Measurements from ENCODE around the gene STK39. TPM values are rescaled to one million over a fixed set of nuclear protein-coding genes. Genes with fewer than 3 reads are reported as not detected.

The STK39 gene
- total RNA-seq, 1 donor from 2014 or later: 46.0 TPM

DNA sequence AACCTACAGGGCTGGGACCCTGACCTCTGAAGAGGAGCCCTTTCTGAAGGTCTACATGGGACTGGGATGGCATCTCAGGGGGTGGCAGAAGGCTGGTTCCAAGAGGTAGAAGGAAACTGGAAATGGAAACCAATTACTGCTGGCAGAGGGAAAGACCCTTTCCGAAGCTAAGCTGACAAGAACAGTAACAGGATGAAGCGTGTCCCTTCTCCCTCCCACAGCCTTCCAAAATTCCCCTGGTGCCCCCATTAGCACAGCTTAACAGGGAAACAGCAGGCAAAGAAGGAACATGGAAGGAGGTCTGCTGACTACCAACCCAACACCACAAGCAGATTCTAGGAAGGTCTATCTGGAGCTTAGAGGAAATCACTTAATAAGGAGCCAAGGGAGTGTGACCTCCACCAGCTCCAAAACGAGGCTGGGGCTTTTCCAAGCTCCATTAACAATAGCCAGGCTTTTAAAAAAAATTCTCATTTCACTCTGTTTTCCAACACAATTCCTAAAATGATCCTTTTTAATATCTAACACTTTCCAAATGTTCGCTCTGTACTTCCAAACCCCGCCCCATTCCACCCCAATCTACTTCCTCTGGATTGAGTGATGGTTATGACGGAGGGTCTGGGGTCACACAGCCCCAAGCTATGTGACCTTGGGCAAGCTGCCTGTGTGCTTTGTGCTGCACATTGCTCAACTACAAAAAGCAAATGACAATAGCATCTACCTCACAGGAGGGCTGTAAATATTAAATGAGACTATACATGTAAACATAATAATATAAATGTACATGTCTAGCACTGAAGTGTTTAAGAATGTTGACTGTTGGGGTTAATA is 55.2 kb downstream of the STK39 start:
- no peak for DNase-seq (ENCODE audit: low read depth)
- H3K4me3 ChIP-seq (ENCODE audit: low read depth, low read length): no peak overlapping the region
- TF ChIP-seq CTCF (conservative IDR thresholded peaks at IDR 0.05; ENCODE audit: low read depth, low read length): no peak

- no peak for TF ChIP-seq CTCF (conservative IDR thresholded peaks at IDR 0.05; ENCODE audit: low read depth, low read length)
- no peak overlapping the region for H3K4me3 ChIP-seq (ENCODE audit: low read depth, low read length)
- no peak for DNase-seq (ENCODE audit: low read depth)
These were observed 56.6 kb downstream of the STK39 start for GRCh38 chr2:168190590-168191336.

GRCh38 chr2:168189835-168190569 is 57.4 kb downstream of the STK39 start:
- no peak for DNase-seq (ENCODE audit: low read depth)
- H3K4me3 ChIP-seq (ENCODE audit: low read depth, low read length): no peak overlapping the region
- no peak for TF ChIP-seq CTCF (conservative IDR thresholded peaks at IDR 0.05; ENCODE audit: low read depth, low read length)

DNA sequence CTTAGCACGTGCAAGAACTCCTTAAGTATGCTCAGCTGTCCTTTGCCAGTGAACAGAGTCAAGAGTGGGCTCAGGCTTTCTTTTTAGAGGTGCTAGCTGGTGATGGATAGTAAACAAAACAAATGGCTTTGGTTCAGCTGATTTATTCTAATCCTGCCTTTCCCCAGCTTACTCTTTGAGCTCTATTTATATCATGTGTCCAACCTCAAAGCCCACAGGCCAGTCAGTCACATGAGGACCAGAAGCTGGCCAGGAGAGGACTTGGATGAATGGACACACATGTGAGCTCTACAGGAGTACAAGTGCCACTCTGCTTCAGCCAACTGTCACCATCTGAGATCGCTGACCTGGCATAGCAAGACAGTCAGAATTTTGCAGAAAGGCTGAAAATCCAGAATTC is 59.4 kb downstream of the STK39 start:
- DNase-seq (ENCODE audit: low read depth): no peak
- no peak overlapping the region for H3K4me3 ChIP-seq (ENCODE audit: low read depth, low read length)
- TF ChIP-seq CTCF (conservative IDR thresholded peaks at IDR 0.05; ENCODE audit: low read depth, low read length): no peak

- no peak for DNase-seq (ENCODE audit: low read depth)
- no peak for TF ChIP-seq CTCF (conservative IDR thresholded peaks at IDR 0.05; ENCODE audit: low read depth, low read length)
- H3K4me3 ChIP-seq (ENCODE audit: low read depth, low read length): no peak overlapping the region
These were observed 60.9 kb downstream of the STK39 start for GRCh38 chr2:168186452-168186851.

- no peak overlapping the region for H3K4me3 ChIP-seq (ENCODE audit: low read depth, low read length)
- no peak for TF ChIP-seq CTCF (conservative IDR thresholded peaks at IDR 0.05; ENCODE audit: low read depth, low read length)
- DNase-seq (ENCODE audit: low read depth): no peak
These were observed 61.7 kb downstream of the STK39 start for GRCh38 chr2:168185583-168186274.
